Mesenchymal stem cell (in vitro differentiated cells and primary cell): ENCODE results near the gene EGFR.

ENCODE experiments used
- DNase-seq: peaks from one replicate; pipeline ENCODE4 v3.0.0-alpha.2; 2013
- H2AFZ ChIP-seq: one replicate; pipeline ENCODE4 v1.6.1; 2013; ENCODE audit warnings: low read depth, mild to moderate bottlenecking, control low read depth, inconsistent platforms, low read length, moderate library complexity
- H2AK5ac ChIP-seq: 2 replicates; pipeline ENCODE4 v1.6.1; 2013; ENCODE audit warnings: low read length, moderate library complexity, mild to moderate bottlenecking, inconsistent platforms; ENCODE audit not compliant: severe bottlenecking
- H2BK120ac ChIP-seq: one replicate; pipeline ENCODE4 v1.6.1; 2013; ENCODE audit warnings: low read depth, mild to moderate bottlenecking, inconsistent platforms, low read length, moderate library complexity
- H2BK12ac ChIP-seq, 2 experiments: one replicate each; pipeline ENCODE4 v1.6.1; 2013; ENCODE audit warnings: inconsistent platforms in 2 of 2, low read length in 2 of 2, mild to moderate bottlenecking in 2 of 2, moderate library complexity in 2 of 2, control low read depth in 1 of 2
- H2BK15ac ChIP-seq: one replicate; pipeline ENCODE4 v1.6.1; 2013; ENCODE audit warnings: mild to moderate bottlenecking, low read depth, inconsistent platforms; ENCODE audit not compliant: poor library complexity, severe bottlenecking
- H2BK5ac ChIP-seq: 2 replicates; pipeline ENCODE4 v1.6.1; 2013; ENCODE audit warnings: low read depth, mild to moderate bottlenecking, low read length, control low read depth, inconsistent platforms; ENCODE audit not compliant: poor library complexity, severe bottlenecking
- H3K14ac ChIP-seq, 2 experiments: one replicate each; pipeline ENCODE4 v1.6.1; 2013; ENCODE audit warnings: inconsistent platforms in 2 of 2, low read length in 2 of 2, control low read depth in 1 of 2, mild to moderate bottlenecking in 1 of 2, moderate library complexity in 1 of 2
- H3K18ac ChIP-seq, 2 experiments: one replicate each; pipeline ENCODE4 v1.6.1; 2013; ENCODE audit warnings: inconsistent platforms in 2 of 2, low read length in 2 of 2, control low read depth in 1 of 2, low read depth in 1 of 2, mild to moderate bottlenecking in 1 of 2
- H3K23ac ChIP-seq, 2 experiments: one replicate each; pipeline ENCODE4 v1.6.1; 2013; ENCODE audit warnings: inconsistent platforms in 2 of 2, low read length in 2 of 2, mild to moderate bottlenecking in 2 of 2, moderate library complexity in 2 of 2, control low read depth in 1 of 2
- H3K27ac ChIP-seq: 2 replicates; pipeline ENCODE4 v1.5.1; 2013; ENCODE audit warnings: mild to moderate bottlenecking, moderate library complexity, low read length, control low read depth, inconsistent platforms; ENCODE audit not compliant: poor library complexity, severe bottlenecking
- H3K27me3 ChIP-seq, 2 experiments: 2 replicates each; pipeline versions ENCODE4 v1.6.1 to v1.7.0; 2013; ENCODE audit warnings: low read length in 2 of 2, mild to moderate bottlenecking in 2 of 2, moderate library complexity in 2 of 2, control low read depth in 1 of 2, inconsistent platforms in 1 of 2; ENCODE audit not compliant: control insufficient read depth in 1 of 2, insufficient read depth in 1 of 2
- H3K36me3 ChIP-seq, 2 experiments: 2 replicates each; pipeline versions ENCODE4 v1.6.1 to v1.7.0; 2013; ENCODE audit warnings: low read length in 2 of 2, control low read depth in 1 of 2, inconsistent platforms in 1 of 2, low read depth in 1 of 2, mild to moderate bottlenecking in 1 of 2; ENCODE audit not compliant: insufficient read depth in 2 of 2, control insufficient read depth in 1 of 2
- H3K4ac ChIP-seq, 2 experiments: one replicate each; pipeline ENCODE4 v1.6.1; 2013; ENCODE audit warnings: inconsistent platforms in 2 of 2, low read length in 2 of 2, mild to moderate bottlenecking in 2 of 2, moderate library complexity in 2 of 2, control low read depth in 1 of 2, low read depth in 1 of 2
- H3K4me1 ChIP-seq: 2 replicates; pipeline ENCODE4 v1.6.1; 2013; ENCODE audit warnings: low read depth, low read length, control low read depth; ENCODE audit not compliant: control insufficient read depth, insufficient read depth
- H3K4me2 ChIP-seq: 2 replicates; pipeline ENCODE4 v1.6.1; 2013; ENCODE audit warnings: low read length, mild to moderate bottlenecking, inconsistent platforms; ENCODE audit not compliant: poor library complexity, severe bottlenecking
- H3K4me3 ChIP-seq, 2 experiments: 2 replicates each; pipeline versions ENCODE4 v1.5.1 to v1.7.0; 2013; ENCODE audit warnings: low read length in 2 of 2, mild to moderate bottlenecking in 2 of 2, control low read depth in 1 of 2, low read depth in 1 of 2; ENCODE audit not compliant: insufficient read depth in 1 of 2
- H3K79me1 ChIP-seq: replicated peaks from 2 replicates; pipeline ENCODE4 v1.6.1; 2013; ENCODE audit warnings: mild to moderate bottlenecking, control low read depth, low read length, inconsistent platforms; ENCODE audit not compliant: poor library complexity, severe bottlenecking
- H3K9ac ChIP-seq: 2 replicates; pipeline ENCODE4 v1.7.0; 2013; ENCODE audit warnings: mild to moderate bottlenecking, low read length, moderate library complexity
- H3K9me3 ChIP-seq: 2 replicates; pipeline ENCODE4 v1.7.0; 2013; ENCODE audit warnings: mild to moderate bottlenecking, low read length; ENCODE audit not compliant: control insufficient read depth
- H4K8ac ChIP-seq: one replicate; pipeline ENCODE4 v1.6.1; 2013; ENCODE audit warnings: inconsistent platforms, mild to moderate bottlenecking, low read length, moderate library complexity
- H4K91ac ChIP-seq: one replicate; pipeline ENCODE4 v1.6.1; 2013; ENCODE audit warnings: mild to moderate bottlenecking, low read length, inconsistent platforms
- WGBS: methylation state at CpG from one replicate; pipeline ENCODE4 v1.1.7; 2013; ENCODE audit warnings: mixed read lengths; 5-methylcytosine and 5-hydroxymethylcytosine counted together

Gene EGFR

DNA sequence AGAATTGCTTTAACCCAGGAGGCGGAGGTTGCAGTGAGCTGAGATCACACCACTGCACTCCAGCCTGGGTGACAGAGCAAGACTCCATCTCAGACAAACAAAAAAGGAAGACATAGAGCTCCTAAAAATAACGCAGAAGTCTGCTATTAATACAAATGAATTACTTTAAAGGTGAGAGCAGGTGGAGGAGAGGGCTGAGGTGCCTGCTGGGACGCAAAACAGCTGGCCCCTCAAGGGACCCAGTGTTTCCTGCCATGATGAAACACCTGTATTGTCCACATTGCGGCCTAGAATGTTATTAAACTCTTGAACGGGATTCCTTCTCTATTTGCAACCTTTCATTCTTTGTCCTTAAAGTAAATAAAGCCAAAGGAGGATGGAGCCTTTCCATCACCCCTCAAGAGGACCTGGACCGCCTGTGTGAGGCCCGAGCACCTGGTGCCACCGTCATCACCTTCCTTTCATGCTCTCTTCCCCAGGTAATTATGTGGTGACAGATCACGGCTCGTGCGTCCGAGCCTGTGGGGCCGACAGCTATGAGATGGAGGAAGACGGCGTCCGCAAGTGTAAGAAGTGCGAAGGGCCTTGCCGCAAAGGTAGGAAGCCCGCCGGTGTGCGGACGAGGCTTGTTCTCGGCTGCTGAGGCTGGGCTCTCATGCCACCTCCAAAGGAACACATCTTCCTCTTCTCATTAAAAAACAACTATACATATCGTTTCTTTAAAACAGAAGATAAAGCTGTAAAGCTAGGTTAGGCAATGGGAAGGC, 136.7 kb downstream of the EGFR start:
- H3K79me1 ChIP-seq, result peaks cover 17% of the 10 kb centered on the region
- H3K4me3 ChIP-seq, result no peak overlapping the region
- H3K4me1 ChIP-seq, result peaks cover 13% of the 10 kb centered on the region

DNA sequence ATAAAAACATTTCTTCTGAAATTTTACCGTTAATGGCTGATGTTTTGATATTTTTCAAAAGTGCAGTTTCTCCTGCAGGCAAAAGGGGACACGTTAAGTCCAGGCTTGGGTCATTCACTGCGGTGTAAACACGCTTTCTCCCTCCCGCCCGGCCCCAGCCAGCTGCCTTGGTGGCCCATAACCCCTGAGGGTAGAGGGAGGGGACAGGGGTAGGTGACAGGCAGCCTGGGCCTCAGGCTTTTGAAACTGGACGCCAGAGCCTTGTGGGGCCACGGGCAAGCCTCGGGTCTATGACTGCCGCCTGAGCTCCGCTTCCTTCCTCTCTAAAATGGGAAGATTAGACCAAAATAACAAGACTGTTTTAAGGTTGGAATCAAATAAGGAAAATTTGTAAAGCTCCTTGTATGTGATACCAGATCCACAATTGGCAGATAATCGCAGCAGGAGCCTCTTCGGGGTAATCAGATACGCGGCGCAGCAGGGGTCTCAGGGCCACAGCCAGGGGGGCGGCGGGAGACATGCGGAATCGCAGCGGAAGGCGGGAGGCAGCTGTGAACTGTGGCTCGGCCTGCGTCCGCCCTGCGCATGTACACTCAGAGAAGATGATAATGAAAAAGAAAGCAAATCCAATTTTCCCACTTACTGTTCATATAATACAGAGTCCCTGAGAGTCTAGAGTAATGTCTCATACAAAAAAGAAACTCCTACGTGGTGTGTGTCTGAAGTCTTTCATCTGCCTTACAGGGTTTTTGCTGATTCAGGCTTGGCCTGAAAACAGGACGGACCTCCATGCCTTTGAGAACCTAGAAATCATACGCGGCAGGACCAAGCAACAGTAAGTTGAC, 138.3 kb downstream of the EGFR start:
- peaks cover 12% of the 10 kb centered on the region for H3K4me1 ChIP-seq
- H2BK120ac ChIP-seq, result no peak overlapping the region
- no peak overlapping the region for H3K27ac ChIP-seq
- no peak overlapping the region for H3K4me2 ChIP-seq
- DNase-seq, result no peak
- no peak overlapping the region for H4K8ac ChIP-seq
- no peaks in the 10 kb centered on the region for H3K27me3 ChIP-seq
- no peak overlapping the region for H3K23ac ChIP-seq
- H3K4ac ChIP-seq, result no peak overlapping the region
- H3K18ac ChIP-seq, result no peak overlapping the region
- H2BK15ac ChIP-seq, result no peak overlapping the region
- no peak overlapping the region for H2AK5ac ChIP-seq
- H3K9me3 ChIP-seq, result no peaks in the 10 kb centered on the region
- no peak overlapping the region for H3K14ac ChIP-seq
- no peak overlapping the region for H3K4me3 ChIP-seq
- peaks cover 19% of the 10 kb centered on the region for H3K79me1 ChIP-seq
- no peak overlapping the region for H2AFZ ChIP-seq
- WGBS, result 86% methylated on average over 20 of the region's 30 CpGs
- no peak overlapping the region for H2BK12ac ChIP-seq
- H4K91ac ChIP-seq, result no peak overlapping the region
- H2BK5ac ChIP-seq, result no peak overlapping the region
- no peak overlapping the region for H3K9ac ChIP-seq
- peaks cover 62 to 99% of the 10 kb centered on the region in 2 experiments for H3K36me3 ChIP-seq

More for the DNA sequence above, 136.7 kb downstream of the EGFR start:
- H4K8ac ChIP-seq, result no peak overlapping the region
- no peak overlapping the region for H2BK12ac ChIP-seq
- H3K14ac ChIP-seq, result no peak overlapping the region
- no peak overlapping the region for H2AFZ ChIP-seq
- H3K27ac ChIP-seq, result no peak overlapping the region
- no peak for DNase-seq
- H3K27me3 ChIP-seq, result no peaks in the 10 kb centered on the region
- no peak overlapping the region for H3K23ac ChIP-seq
- H4K91ac ChIP-seq, result no peak overlapping the region
- H3K4me2 ChIP-seq, result no peak overlapping the region
- no peak overlapping the region for H3K9ac ChIP-seq
- H3K18ac ChIP-seq, result no peak overlapping the region
- no peaks in the 10 kb centered on the region for H3K9me3 ChIP-seq
- no peak overlapping the region for H3K4ac ChIP-seq
- WGBS, result 97% methylated on average over 18 of the region's 24 CpGs
- no peak overlapping the region for H2BK15ac ChIP-seq
- H2BK120ac ChIP-seq, result no peak overlapping the region
- H3K36me3 ChIP-seq, result peaks cover 63 to 98% of the 10 kb centered on the region in 2 experiments
- no peak overlapping the region for H2AK5ac ChIP-seq
- no peak overlapping the region for H2BK5ac ChIP-seq

DNA sequence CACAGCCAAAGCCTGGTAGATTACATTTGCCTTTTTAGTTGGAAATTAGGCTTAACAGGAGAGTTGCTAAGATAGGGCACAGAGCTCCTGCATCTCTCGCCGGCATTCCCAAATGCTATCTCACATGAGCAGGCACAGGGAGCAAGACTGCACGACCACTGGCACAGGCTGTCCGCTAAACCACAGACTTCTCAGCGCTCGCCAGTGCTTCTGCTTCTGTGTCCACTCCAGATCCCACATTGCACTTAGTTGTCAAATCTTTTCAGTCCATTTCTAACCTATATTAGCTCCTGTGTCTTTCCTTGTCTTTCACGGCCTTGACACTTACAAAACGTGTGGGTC, 138.9 kb downstream of the EGFR start:
- no peak overlapping the region for H2BK120ac ChIP-seq
- no peak overlapping the region for H4K8ac ChIP-seq
- H2BK12ac ChIP-seq, result no peak overlapping the region
- H3K23ac ChIP-seq, result no peak overlapping the region
- peaks cover 15% of the 10 kb centered on the region for H3K79me1 ChIP-seq
- H3K4me1 ChIP-seq, result peaks cover 9% of the 10 kb centered on the region
- no peak overlapping the region for H3K4ac ChIP-seq
- H3K27me3 ChIP-seq, result no peaks in the 10 kb centered on the region
- no peaks in the 10 kb centered on the region for H3K9me3 ChIP-seq
- no peak overlapping the region for H3K4me3 ChIP-seq
- H3K36me3 ChIP-seq, result peaks cover 61 to 99% of the 10 kb centered on the region in 2 experiments
- H3K14ac ChIP-seq, result no peak overlapping the region
- H2AK5ac ChIP-seq, result no peak overlapping the region
- H2BK15ac ChIP-seq, result no peak overlapping the region
- H2AFZ ChIP-seq, result no peak overlapping the region
- no peak overlapping the region for H3K18ac ChIP-seq
- WGBS, result 95% methylated on average over 8 of the region's 8 CpGs
- no peak for DNase-seq
- H3K9ac ChIP-seq, result no peak overlapping the region
- no peak overlapping the region for H4K91ac ChIP-seq
- no peak overlapping the region for H3K4me2 ChIP-seq
- H3K27ac ChIP-seq, result no peak overlapping the region
- no peak overlapping the region for H2BK5ac ChIP-seq
